ENCODE measurements around the gene LDLR.
A peak's percentile ranks its signal among the peaks of the same experiment; 100 is the strongest.

Gene LDLR

GRCh38 chr19:11131471-11131870, 42.2 kb downstream of the LDLR start:
- H3K4me3 ChIP-seq (ENCODE audit: low read length in 2 of 2) = no peak overlapping the region
- H3K27me3 ChIP-seq (ENCODE audit: control insufficient read depth in 3 of 3, insufficient read depth in 3 of 3, low read depth in 1 of 3, low read length in 3 of 3) = no peaks in the 10 kb centered on the region
- no peak overlapping the region for H2AFZ ChIP-seq (ENCODE audit: low read length)
- H4K91ac ChIP-seq (ENCODE audit: low read depth, low read length, poor library complexity) = no peak overlapping the region
- no CpG with 5 or more reads among the region's 7 CpGs for WGBS, 2 donors (ENCODE audit: extremely low coverage in 2 of 2, insufficient read length in 2 of 2, insufficient replicate concordance in 1 of 2)
- H2BK15ac ChIP-seq (ENCODE audit: low read length) = no peak overlapping the region
- no peak overlapping the region for H3K14ac ChIP-seq (ENCODE audit: low read length)
- H3K27ac ChIP-seq (replicated peaks; ENCODE audit: low read length) = no peak overlapping the region
- H3K79me1 ChIP-seq (ENCODE audit: low read depth, low read length) = no peaks in the 10 kb centered on the region
- no peak overlapping the region for H3K4ac ChIP-seq (ENCODE audit: low read length)
- no peak overlapping the region for H3K4me2 ChIP-seq (ENCODE audit: insufficient read depth, low read length, poor library complexity, severe bottlenecking)
- H2BK5ac ChIP-seq (ENCODE audit: low read length) = no peak overlapping the region
- H3K9me3 ChIP-seq (replicated peaks in 1 of 2; ENCODE audit: control insufficient read depth in 2 of 2, insufficient read depth in 1 of 2, low read depth in 1 of 2, low read length in 2 of 2) = peaks cover 0 to 4% of the 10 kb centered on the region in 2 donors
- no peak overlapping the region for H3K9ac ChIP-seq (ENCODE audit: low read depth, low read length, poor library complexity)
- no peak overlapping the region for H2BK120ac ChIP-seq (ENCODE audit: low read depth, low read length)
- H2BK12ac ChIP-seq (ENCODE audit: low read length) = no peak overlapping the region
- no peak overlapping the region for H2AK5ac ChIP-seq (ENCODE audit: low read depth, low read length)
- peaks cover 54 to 73% of the 10 kb centered on the region in 2 donors for H3K36me3 ChIP-seq (replicated peaks in 1 of 2; ENCODE audit: control insufficient read depth in 2 of 2, insufficient read depth in 2 of 2, low read length in 2 of 2)
- H3K18ac ChIP-seq (ENCODE audit: low read length) = no peak overlapping the region
- DNase-seq (ENCODE audit: low spot score) = no peak
- no peak overlapping the region for H3K23ac ChIP-seq (ENCODE audit: low read depth, low read length, poor library complexity)
- no peaks in the 10 kb centered on the region for H3K4me1 ChIP-seq (ENCODE audit: control insufficient read depth in 2 of 2, insufficient read depth in 1 of 2, low read depth in 1 of 2, low read length in 2 of 2)
- H4K8ac ChIP-seq (ENCODE audit: low read depth, low read length) = no peak overlapping the region

- H4K8ac ChIP-seq (ENCODE audit: low read depth, low read length) = no peak overlapping the region
- H3K4me1 ChIP-seq (ENCODE audit: control insufficient read depth in 2 of 2, insufficient read depth in 1 of 2, low read depth in 1 of 2, low read length in 2 of 2) = peaks cover 15 to 16% of the 10 kb centered on the region in 2 donors
- no peaks in the 10 kb centered on the region for H3K27me3 ChIP-seq (ENCODE audit: control insufficient read depth in 3 of 3, insufficient read depth in 3 of 3, low read depth in 1 of 3, low read length in 3 of 3)
- peaks cover 0 to 2% of the 10 kb centered on the region in 2 donors for H3K9me3 ChIP-seq (replicated peaks in 1 of 2; ENCODE audit: control insufficient read depth in 2 of 2, insufficient read depth in 1 of 2, low read depth in 1 of 2, low read length in 2 of 2)
- no peak overlapping the region for H3K4me2 ChIP-seq (ENCODE audit: insufficient read depth, low read length, poor library complexity, severe bottlenecking)
- DNase-seq (ENCODE audit: low spot score) = no peak
- H3K23ac ChIP-seq (ENCODE audit: low read depth, low read length, poor library complexity) = no peak overlapping the region
- no peak overlapping the region for H4K91ac ChIP-seq (ENCODE audit: low read depth, low read length, poor library complexity)
- no peak overlapping the region for H2BK120ac ChIP-seq (ENCODE audit: low read depth, low read length)
- H3K4me3 ChIP-seq (ENCODE audit: low read length in 2 of 2) = no peak overlapping the region
- no peak overlapping the region for H2BK15ac ChIP-seq (ENCODE audit: low read length)
- no peak overlapping the region for H3K18ac ChIP-seq (ENCODE audit: low read length)
- H3K27ac ChIP-seq (replicated peaks; ENCODE audit: low read length) = no peak overlapping the region
- WGBS, 2 donors (ENCODE audit: extremely low coverage in 2 of 2, insufficient read length in 2 of 2, insufficient replicate concordance in 1 of 2) = no CpG with 5 or more reads among the region's 14 CpGs
- no peak overlapping the region for H2AFZ ChIP-seq (ENCODE audit: low read length)
- H2BK12ac ChIP-seq (ENCODE audit: low read length) = no peak overlapping the region
- H3K14ac ChIP-seq (ENCODE audit: low read length) = no peak overlapping the region
- no peak overlapping the region for H3K4ac ChIP-seq (ENCODE audit: low read length)
- H2BK5ac ChIP-seq (ENCODE audit: low read length) = no peak overlapping the region
- no peak overlapping the region for H3K9ac ChIP-seq (ENCODE audit: low read depth, low read length, poor library complexity)
- peak overlapping the region; percentile 24 for H2AK5ac ChIP-seq (ENCODE audit: low read depth, low read length)
- no peaks in the 10 kb centered on the region for H3K79me1 ChIP-seq (ENCODE audit: low read depth, low read length)
- peaks cover 14 to 22% of the 10 kb centered on the region in 2 donors for H3K36me3 ChIP-seq (replicated peaks in 1 of 2; ENCODE audit: control insufficient read depth in 2 of 2, insufficient read depth in 2 of 2, low read length in 2 of 2)
Measured at GRCh38 chr19:11136400-11137101, 47.3 kb downstream of the LDLR start.

- WGBS, 2 donors (ENCODE audit: extremely low coverage in 2 of 2, insufficient read length in 2 of 2, insufficient replicate concordance in 1 of 2) = no CpG with 5 or more reads among the region's 28 CpGs
- H3K18ac ChIP-seq (ENCODE audit: low read length) = peak overlapping the region; percentile 88
- H3K36me3 ChIP-seq (replicated peaks in 1 of 2; ENCODE audit: control insufficient read depth in 2 of 2, insufficient read depth in 2 of 2, low read length in 2 of 2) = peaks cover 5 to 11% of the 10 kb centered on the region in 2 donors
- H2AFZ ChIP-seq (ENCODE audit: low read length) = peak overlapping the region; percentile 84
- no peak overlapping the region for H3K4ac ChIP-seq (ENCODE audit: low read length)
- peaks cover under 1% of the 10 kb centered on the region for H3K79me1 ChIP-seq (ENCODE audit: low read depth, low read length)
- no peak overlapping the region for H3K9ac ChIP-seq (ENCODE audit: low read depth, low read length, poor library complexity)
- no peak overlapping the region for H4K8ac ChIP-seq (ENCODE audit: low read depth, low read length)
- no peak overlapping the region for H3K23ac ChIP-seq (ENCODE audit: low read depth, low read length, poor library complexity)
- peak overlapping the region; percentile 54 for H3K27ac ChIP-seq (replicated peaks; ENCODE audit: low read length)
- no peak overlapping the region for H2BK120ac ChIP-seq (ENCODE audit: low read depth, low read length)
- H2BK5ac ChIP-seq (ENCODE audit: low read length) = no peak overlapping the region
- peak overlapping the region; percentile 51 for H3K4me2 ChIP-seq (ENCODE audit: insufficient read depth, low read length, poor library complexity, severe bottlenecking)
- H3K14ac ChIP-seq (ENCODE audit: low read length) = no peak overlapping the region
- H2BK15ac ChIP-seq (ENCODE audit: low read length) = no peak overlapping the region
- peaks cover 0 to 2% of the 10 kb centered on the region in 2 donors for H3K9me3 ChIP-seq (replicated peaks in 1 of 2; ENCODE audit: control insufficient read depth in 2 of 2, insufficient read depth in 1 of 2, low read depth in 1 of 2, low read length in 2 of 2)
- H3K4me3 ChIP-seq (ENCODE audit: low read length in 2 of 2) = peak overlapping the region in 1 of 2 donors; percentile 38
- H2AK5ac ChIP-seq (ENCODE audit: low read depth, low read length) = peak overlapping the region; percentile 67
- peaks cover 24 to 25% of the 10 kb centered on the region in 2 donors for H3K4me1 ChIP-seq (ENCODE audit: control insufficient read depth in 2 of 2, insufficient read depth in 1 of 2, low read depth in 1 of 2, low read length in 2 of 2)
- H3K27me3 ChIP-seq (ENCODE audit: control insufficient read depth in 3 of 3, insufficient read depth in 3 of 3, low read depth in 1 of 3, low read length in 3 of 3) = no peaks in the 10 kb centered on the region
- H4K91ac ChIP-seq (ENCODE audit: low read depth, low read length, poor library complexity) = no peak overlapping the region
- no peak overlapping the region for H2BK12ac ChIP-seq (ENCODE audit: low read length)
- DNase-seq (ENCODE audit: low spot score) = peak; percentile 94
Measured at GRCh38 chr19:11137542-11138384, 48.5 kb downstream of the LDLR start.
